K562 (cell line): ENCODE measurements around the gene CBX3. TPM values are rescaled to one million over a fixed set of nuclear protein-coding genes. Genes with fewer than 3 reads are reported as not detected.

Experiments used
- CHCHD3 ChIP-seq: fragments of 250-450 bp; sonication (Bioruptor Pico); IDR thresholded peaks from 2 replicates; pipeline ENCODE4 v2.1.2; 2022; ENCODE audit warnings: mild to moderate bottlenecking
- MAFF ChIP-seq: IDR thresholded peaks from 2 replicates; pipeline ENCODE4 v1.6.1; 2012; ENCODE audit warnings: low read length, improper control_type of control experiment
- MAFG ChIP-seq: fragments of 450-650 bp; conservative IDR thresholded peaks from 2 replicates; pipeline ENCODE4 v1.6.1; 2016; ENCODE audit warnings: missing genetic modification characterization, missing compliant biosample characterization
- MAZ ChIP-seq, 2 experiments: fragments of 450-650 bp in 1 of 2; sonication (generic) in 1 of 2; formaldehyde crosslinking; IDR thresholded peaks in 1 of 2; conservative IDR thresholded peaks in 1 of 2; 2 replicates each; pipeline versions ENCODE4 v1.4.0 to v1.5.0; 2020; ENCODE audit warnings: mild to moderate bottlenecking in 1 of 2, missing genetic modification reagents in 1 of 2
- NR2C1 ChIP-seq, 2 experiments: fragments of 450-650 bp; IDR thresholded peaks; 2 replicates each; pipeline ENCODE4 v1.6.1; 2017; ENCODE audit warnings: mild to moderate bottlenecking in 2 of 2, antibody characterized with exemption in 1 of 2, inconsistent platforms in 1 of 2, missing compliant biosample characterization in 1 of 2, missing genetic modification characterization in 1 of 2
- SOX6 ChIP-seq: fragments of 450-650 bp; IDR thresholded peaks from 2 replicates; pipeline ENCODE4 v1.6.1; 2014; ENCODE audit warnings: mild to moderate bottlenecking
- SREBF1 ChIP-seq: fragments of 150-350 bp; IDR thresholded peaks from 2 replicates; pipeline ENCODE4 v1.6.1; 2014; ENCODE audit warnings: antibody characterized with exemption, low read depth, low read length, borderline replicate concordance
- ZNF174 ChIP-seq: fragments of 250-450 bp; sonication (Bioruptor Pico); IDR thresholded peaks from 2 replicates; pipeline ENCODE4 v1.4.0; 2020; ENCODE audit warnings: mild to moderate bottlenecking
- ZNF696 ChIP-seq: fragments of 250-450 bp; sonication (Bioruptor Pico); conservative IDR thresholded peaks from 2 replicates; pipeline ENCODE4 v1.4.0; 2020; ENCODE audit warnings: mild to moderate bottlenecking, moderate library complexity
- polyA plus RNA-seq, 8 experiments: library from polyadenylated mRNA; depleted of rRNA in 4 of 8; stranded (reverse) in 5 of 8; unstranded in 3 of 8; fragments of >200 nt; fragmentation: Nextera tagmentation in 2 of 8; fragmentation: Illumina TruSeq in 1 of 8; extraction: Ambion mirVana in 2 of 8; extraction: Trizol in 1 of 8; gene quantifications; 2 replicates each; pipeline versions ENCODE4 v1.2.1 to v1.2.3, GENCODE V29; 2011 to 2014; ENCODE audit warnings: inconsistent platforms in 1 of 8, missing spikeins in 1 of 8
- total RNA-seq, 7 experiments: library from RNA; depleted of rRNA in 6 of 7; stranded (reverse); fragments of >200 nt in 6 of 7; fragmentation: Illumina TruSeq in 2 of 7; extraction: Trizol in 2 of 7; gene quantifications; 2 replicates each; pipeline versions ENCODE4 v1.2.1 to v1.2.3, GENCODE V29; 2011 to 2021; ENCODE audit warnings: low replicate concordance in 1 of 7
- TF ChIP-seq, protein P1 (sequence below): IDR thresholded peaks from 3 replicates; pipeline ENCODE4 v1.6.1; 2011; ENCODE audit warnings: borderline replicate concordance, mild to moderate bottlenecking, moderate library complexity; ENCODE audit not compliant: insufficient read length; ENCODE audit errors: extremely low read depth
- TF ChIP-seq, protein P2 (sequence below): fragments of 450-650 bp; IDR thresholded peaks from 2 replicates; pipeline ENCODE4 v1.7.0; 2016; ENCODE audit warnings: borderline replicate concordance
- TF ChIP-seq, protein P3 (sequence below): fragments of 150-350 bp; IDR thresholded peaks from 2 replicates; pipeline ENCODE4 v1.6.1; 2014; ENCODE audit warnings: low read depth, mild to moderate bottlenecking, low read length, borderline replicate concordance
- TF ChIP-seq, protein P4 (sequence below): fragments of 200-400 bp; formaldehyde crosslinking; IDR thresholded peaks from 2 replicates; pipeline ENCODE4 v1.6.1; 2017; ENCODE audit warnings: mild to moderate bottlenecking, low read depth, low read length, moderate library complexity
- TF ChIP-seq, protein P5 (sequence below): fragments of 450-650 bp; IDR thresholded peaks from 2 replicates; pipeline ENCODE4 v1.6.1; 2017; ENCODE audit warnings: antibody characterized with exemption

CBX3 gene
- total and polyA plus RNA-seq, 9 of the 15 experiments (the other 6 are each of a cell fraction or from before 2014, with no cell fraction given), result 198 to 413 (median 328) TPM

DNA sequence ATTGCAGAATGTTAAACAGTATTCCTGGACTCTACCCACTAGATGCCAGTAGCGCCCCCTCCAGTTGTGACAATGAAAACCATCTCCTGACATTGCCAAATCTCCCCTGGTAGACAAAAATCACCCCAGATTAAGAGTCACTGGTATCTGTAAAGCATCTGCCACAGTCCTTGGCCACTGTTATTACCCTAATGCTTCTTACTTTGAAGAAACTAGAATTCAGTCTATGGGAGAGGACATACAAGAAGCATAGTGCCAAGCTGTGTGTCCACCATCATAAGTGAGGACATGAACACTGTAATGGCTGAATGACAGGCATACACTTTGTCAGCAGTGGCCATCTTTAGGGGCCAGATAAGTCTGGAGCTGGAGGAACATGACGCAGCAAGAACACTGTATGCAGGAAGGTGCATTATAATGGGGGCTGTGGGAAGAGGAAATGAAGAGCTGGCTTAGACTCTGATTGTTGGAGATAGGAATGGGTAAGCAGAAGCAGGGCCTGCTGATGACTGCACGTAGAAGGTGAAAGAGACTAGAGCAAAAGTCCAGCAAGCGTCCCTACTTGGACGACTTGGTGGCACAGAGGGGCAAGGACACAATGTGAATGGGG, 32.5 kb downstream of the CBX3 start (continued):
- TF ChIP-seq, protein P1, sequence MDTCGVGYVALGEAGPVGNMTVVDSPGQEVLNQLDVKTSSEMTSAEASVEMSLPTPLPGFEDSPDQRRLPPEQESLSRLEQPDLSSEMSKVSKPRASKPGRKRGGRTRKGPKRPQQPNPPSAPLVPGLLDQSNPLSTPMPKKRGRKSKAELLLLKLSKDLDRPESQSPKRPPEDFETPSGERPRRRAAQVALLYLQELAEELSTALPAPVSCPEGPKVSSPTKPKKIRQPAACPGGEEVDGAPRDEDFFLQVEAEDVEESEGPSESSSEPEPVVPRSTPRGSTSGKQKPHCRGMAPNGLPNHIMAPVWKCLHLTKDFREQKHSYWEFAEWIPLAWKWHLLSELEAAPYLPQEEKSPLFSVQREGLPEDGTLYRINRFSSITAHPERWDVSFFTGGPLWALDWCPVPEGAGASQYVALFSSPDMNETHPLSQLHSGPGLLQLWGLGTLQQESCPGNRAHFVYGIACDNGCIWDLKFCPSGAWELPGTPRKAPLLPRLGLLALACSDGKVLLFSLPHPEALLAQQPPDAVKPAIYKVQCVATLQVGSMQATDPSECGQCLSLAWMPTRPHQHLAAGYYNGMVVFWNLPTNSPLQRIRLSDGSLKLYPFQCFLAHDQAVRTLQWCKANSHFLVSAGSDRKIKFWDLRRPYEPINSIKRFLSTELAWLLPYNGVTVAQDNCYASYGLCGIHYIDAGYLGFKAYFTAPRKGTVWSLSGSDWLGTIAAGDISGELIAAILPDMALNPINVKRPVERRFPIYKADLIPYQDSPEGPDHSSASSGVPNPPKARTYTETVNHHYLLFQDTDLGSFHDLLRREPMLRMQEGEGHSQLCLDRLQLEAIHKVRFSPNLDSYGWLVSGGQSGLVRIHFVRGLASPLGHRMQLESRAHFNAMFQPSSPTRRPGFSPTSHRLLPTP, result no peak
- peak; percentile 93 for TF ChIP-seq MAFF
- TF ChIP-seq, protein P2, sequence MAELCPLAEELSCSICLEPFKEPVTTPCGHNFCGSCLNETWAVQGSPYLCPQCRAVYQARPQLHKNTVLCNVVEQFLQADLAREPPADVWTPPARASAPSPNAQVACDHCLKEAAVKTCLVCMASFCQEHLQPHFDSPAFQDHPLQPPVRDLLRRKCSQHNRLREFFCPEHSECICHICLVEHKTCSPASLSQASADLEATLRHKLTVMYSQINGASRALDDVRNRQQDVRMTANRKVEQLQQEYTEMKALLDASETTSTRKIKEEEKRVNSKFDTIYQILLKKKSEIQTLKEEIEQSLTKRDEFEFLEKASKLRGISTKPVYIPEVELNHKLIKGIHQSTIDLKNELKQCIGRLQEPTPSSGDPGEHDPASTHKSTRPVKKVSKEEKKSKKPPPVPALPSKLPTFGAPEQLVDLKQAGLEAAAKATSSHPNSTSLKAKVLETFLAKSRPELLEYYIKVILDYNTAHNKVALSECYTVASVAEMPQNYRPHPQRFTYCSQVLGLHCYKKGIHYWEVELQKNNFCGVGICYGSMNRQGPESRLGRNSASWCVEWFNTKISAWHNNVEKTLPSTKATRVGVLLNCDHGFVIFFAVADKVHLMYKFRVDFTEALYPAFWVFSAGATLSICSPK, result no peak
- TF ChIP-seq, protein P3, sequence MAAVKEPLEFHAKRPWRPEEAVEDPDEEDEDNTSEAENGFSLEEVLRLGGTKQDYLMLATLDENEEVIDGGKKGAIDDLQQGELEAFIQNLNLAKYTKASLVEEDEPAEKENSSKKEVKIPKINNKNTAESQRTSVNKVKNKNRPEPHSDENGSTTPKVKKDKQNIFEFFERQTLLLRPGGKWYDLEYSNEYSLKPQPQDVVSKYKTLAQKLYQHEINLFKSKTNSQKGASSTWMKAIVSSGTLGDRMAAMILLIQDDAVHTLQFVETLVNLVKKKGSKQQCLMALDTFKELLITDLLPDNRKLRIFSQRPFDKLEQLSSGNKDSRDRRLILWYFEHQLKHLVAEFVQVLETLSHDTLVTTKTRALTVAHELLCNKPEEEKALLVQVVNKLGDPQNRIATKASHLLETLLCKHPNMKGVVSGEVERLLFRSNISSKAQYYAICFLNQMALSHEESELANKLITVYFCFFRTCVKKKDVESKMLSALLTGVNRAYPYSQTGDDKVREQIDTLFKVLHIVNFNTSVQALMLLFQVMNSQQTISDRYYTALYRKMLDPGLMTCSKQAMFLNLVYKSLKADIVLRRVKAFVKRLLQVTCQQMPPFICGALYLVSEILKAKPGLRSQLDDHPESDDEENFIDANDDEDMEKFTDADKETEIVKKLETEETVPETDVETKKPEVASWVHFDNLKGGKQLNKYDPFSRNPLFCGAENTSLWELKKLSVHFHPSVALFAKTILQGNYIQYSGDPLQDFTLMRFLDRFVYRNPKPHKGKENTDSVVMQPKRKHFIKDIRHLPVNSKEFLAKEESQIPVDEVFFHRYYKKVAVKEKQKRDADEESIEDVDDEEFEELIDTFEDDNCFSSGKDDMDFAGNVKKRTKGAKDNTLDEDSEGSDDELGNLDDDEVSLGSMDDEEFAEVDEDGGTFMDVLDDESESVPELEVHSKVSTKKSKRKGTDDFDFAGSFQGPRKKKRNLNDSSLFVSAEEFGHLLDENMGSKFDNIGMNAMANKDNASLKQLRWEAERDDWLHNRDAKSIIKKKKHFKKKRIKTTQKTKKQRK, result no peak
- TF ChIP-seq ZNF174, result no peak
- TF ChIP-seq SREBF1, result no peak
- peak; percentile 97 for TF ChIP-seq MAFG (tag)
- TF ChIP-seq NR2C1 (IDR thresholded peaks at IDR 0.05), result no peak
- peak; percentile 65; the same call in 1 of the 2 replicates for TF ChIP-seq NR2C1 (tag; IDR thresholded peaks at IDR 0.05)
- TF ChIP-seq, protein P4, sequence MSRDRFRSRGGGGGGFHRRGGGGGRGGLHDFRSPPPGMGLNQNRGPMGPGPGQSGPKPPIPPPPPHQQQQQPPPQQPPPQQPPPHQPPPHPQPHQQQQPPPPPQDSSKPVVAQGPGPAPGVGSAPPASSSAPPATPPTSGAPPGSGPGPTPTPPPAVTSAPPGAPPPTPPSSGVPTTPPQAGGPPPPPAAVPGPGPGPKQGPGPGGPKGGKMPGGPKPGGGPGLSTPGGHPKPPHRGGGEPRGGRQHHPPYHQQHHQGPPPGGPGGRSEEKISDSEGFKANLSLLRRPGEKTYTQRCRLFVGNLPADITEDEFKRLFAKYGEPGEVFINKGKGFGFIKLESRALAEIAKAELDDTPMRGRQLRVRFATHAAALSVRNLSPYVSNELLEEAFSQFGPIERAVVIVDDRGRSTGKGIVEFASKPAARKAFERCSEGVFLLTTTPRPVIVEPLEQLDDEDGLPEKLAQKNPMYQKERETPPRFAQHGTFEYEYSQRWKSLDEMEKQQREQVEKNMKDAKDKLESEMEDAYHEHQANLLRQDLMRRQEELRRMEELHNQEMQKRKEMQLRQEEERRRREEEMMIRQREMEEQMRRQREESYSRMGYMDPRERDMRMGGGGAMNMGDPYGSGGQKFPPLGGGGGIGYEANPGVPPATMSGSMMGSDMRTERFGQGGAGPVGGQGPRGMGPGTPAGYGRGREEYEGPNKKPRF, result no peak
- TF ChIP-seq CHCHD3 (CRISPR knock-in tag), result no peak
- TF ChIP-seq SOX6, result peak; percentile 57; the same call in 1 of the 2 replicates
- TF ChIP-seq, protein P5, sequence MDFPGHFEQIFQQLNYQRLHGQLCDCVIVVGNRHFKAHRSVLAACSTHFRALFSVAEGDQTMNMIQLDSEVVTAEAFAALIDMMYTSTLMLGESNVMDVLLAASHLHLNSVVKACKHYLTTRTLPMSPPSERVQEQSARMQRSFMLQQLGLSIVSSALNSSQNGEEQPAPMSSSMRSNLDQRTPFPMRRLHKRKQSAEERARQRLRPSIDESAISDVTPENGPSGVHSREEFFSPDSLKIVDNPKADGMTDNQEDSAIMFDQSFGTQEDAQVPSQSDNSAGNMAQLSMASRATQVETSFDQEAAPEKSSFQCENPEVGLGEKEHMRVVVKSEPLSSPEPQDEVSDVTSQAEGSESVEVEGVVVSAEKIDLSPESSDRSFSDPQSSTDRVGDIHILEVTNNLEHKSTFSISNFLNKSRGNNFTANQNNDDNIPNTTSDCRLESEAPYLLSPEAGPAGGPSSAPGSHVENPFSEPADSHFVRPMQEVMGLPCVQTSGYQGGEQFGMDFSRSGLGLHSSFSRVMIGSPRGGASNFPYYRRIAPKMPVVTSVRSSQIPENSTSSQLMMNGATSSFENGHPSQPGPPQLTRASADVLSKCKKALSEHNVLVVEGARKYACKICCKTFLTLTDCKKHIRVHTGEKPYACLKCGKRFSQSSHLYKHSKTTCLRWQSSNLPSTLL, result no peak
- TF ChIP-seq ZNF696 (CRISPR knock-in tag), result no peak
- peak; percentile 76 to 84 for TF ChIP-seq MAZ (CRISPR knock-in tag; conservative IDR thresholded peaks at IDR 0.05 in 1 of 2, IDR thresholded peaks at IDR 0.05 in 1 of 2)
